Caco-2 (cell line): ENCODE data around the gene FGD5. TPM values are rescaled to one million over a fixed set of nuclear protein-coding genes. Genes with fewer than 3 reads are reported as not detected.

Experiments used
- BruUV-seq: library from RNA; stranded (reverse); fragments of 400-500 nt; replicated peaks from 2 replicates; lab custom pipeline; 2021; lab: Mats Ljungman, UMichigan
- CTCF ChIA-PET: fragments of 300-600 bp; sonication (Branson Sonifier 250); formaldehyde crosslinking; loops from one replicate; lab custom pipeline; 2022; ENCODE audit warnings: antibody characterized with exemption; lab: Charles Lee
- POLR2A ChIA-PET: fragments of 300-600 bp; sonication (Branson Sonifier 250); formaldehyde crosslinking; loops from one replicate; lab custom pipeline; 2022; ENCODE audit warnings: antibody characterized with exemption; lab: Charles Lee
- DNase-seq, 2 experiments: peaks; one replicate each; pipeline versions ENCODE4 v3.0.0 to v3.0.0-alpha.2; 2020 to 2022
- H3K27me3 ChIP-seq: replicated peaks from 2 replicates; pipeline ENCODE4 v1.6.0; 2011; ENCODE audit warnings: low read length; ENCODE audit not compliant: control insufficient read depth, insufficient read depth
- H3K36me3 ChIP-seq: 2 replicates; pipeline ENCODE4 v1.5.1; 2011; ENCODE audit warnings: low read length; ENCODE audit not compliant: control insufficient read depth, insufficient read depth
- H3K4me1 ChIP-seq: fragments of 250-450 bp; sonication (Bioruptor Pico); 2 replicates; pipeline ENCODE4 v1.5.1; 2020; ENCODE audit warnings: mild to moderate bottlenecking
- H3K4me3 ChIP-seq: 2 replicates; pipeline ENCODE4 v1.5.1; 2011; ENCODE audit warnings: low read depth, mild to moderate bottlenecking, control low read depth, low read length
- H3K9me3 ChIP-seq: fragments of 250-450 bp; sonication (Bioruptor Pico); 2 replicates; pipeline ENCODE4 v1.5.1; 2020; ENCODE audit warnings: mild to moderate bottlenecking, moderate library complexity
- H3K27ac Mint-ChIP-seq: one replicate; pipeline ENCODE4 v1.8.0; 2022; ENCODE audit warnings: mixed read lengths; ENCODE audit not compliant: unreplicated experiment
- H3K27me3 Mint-ChIP-seq: one replicate; pipeline ENCODE4 v1.8.0; 2022; ENCODE audit warnings: mixed read lengths; ENCODE audit not compliant: insufficient read depth, unreplicated experiment
- H3K36me3 Mint-ChIP-seq: one replicate; pipeline ENCODE4 v1.8.0; 2022; ENCODE audit warnings: mild to moderate bottlenecking, mixed read lengths; ENCODE audit not compliant: insufficient read depth, unreplicated experiment
- H3K4me1 Mint-ChIP-seq: one replicate; pipeline ENCODE4 v1.8.0; 2022; ENCODE audit warnings: low read depth, mixed read lengths; ENCODE audit not compliant: unreplicated experiment
- H3K4me3 Mint-ChIP-seq: one replicate; pipeline ENCODE4 v1.8.0; 2022; ENCODE audit warnings: mild to moderate bottlenecking, moderate library complexity, mixed read lengths; ENCODE audit not compliant: unreplicated experiment
- H3K9me3 Mint-ChIP-seq: one replicate; pipeline ENCODE4 v1.8.0; 2022; ENCODE audit warnings: mixed read lengths; ENCODE audit not compliant: unreplicated experiment
- CTCF ChIP-seq, 2 experiments: fragments of 200-600 bp in 1 of 2; IDR thresholded peaks; 1 replicate in 1 of 2; 2 replicates in 1 of 2; pipeline versions ENCODE4 v1.5.1 to v1.8.0; 2011 to 2022; ENCODE audit warnings: antibody characterized with exemption in 1 of 2, control low read depth in 1 of 2, inconsistent platforms in 1 of 2, low read depth in 1 of 2, low read length in 1 of 2, mild to moderate bottlenecking in 1 of 2, moderate library complexity in 1 of 2; ENCODE audit not compliant: insufficient read depth in 1 of 2, severe bottlenecking in 1 of 2, unreplicated experiment in 1 of 2
- intact Hi-C: fragments of 100-400 bp; cut with micrococcal nuclease; formaldehyde crosslinking; loops from one replicate; pipeline ENCODE4 v1.10.0; 2022; ENCODE audit not compliant: unreplicated experiment
- total RNA-seq: library from RNA; stranded (reverse); gene quantifications from 2 replicates; pipeline ENCODE4 v1.2.3, GENCODE V29; 2022

FGD5 gene
- total RNA-seq, 1 experiment from 2014 or later, result 0.25 TPM

- intact Hi-C loops, result no loop called here
- BruUV-seq, result no TSS peak
- Mint-ChIP-seq H3K4me3 (no peak overlapping the region), H3K36me3 (no peaks in the 10 kb centered on the region), H3K4me1 (peaks cover 8% of the 10 kb centered on the region), H3K27me3 (peaks cover 2% of the 10 kb centered on the region), H3K27ac (no peak overlapping the region), H3K9me3 (no peaks in the 10 kb centered on the region)
- TF ChIP-seq CTCF (IDR thresholded peaks at IDR 0.05; ENCODE audit: insufficient read depth in 1 of 2, low read depth in 1 of 2, low read length in 1 of 2, severe bottlenecking in 1 of 2, unreplicated experiment in 1 of 2), result no peak
- ChIA-PET POLR2A (no interaction called here), CTCF (no interaction called here)
- no peaks in the 10 kb centered on the region for H3K27me3 ChIP-seq
- no peaks in the 10 kb centered on the region for H3K36me3 ChIP-seq
- no peaks in the 10 kb centered on the region for H3K9me3 ChIP-seq
- H3K4me1 ChIP-seq, result peaks cover 14% of the 10 kb centered on the region; the same call in 1 of the 2 replicates
- DNase-seq, result no peak
- no peak overlapping the region for H3K4me3 ChIP-seq
These were observed 33.3 kb upstream of the FGD5 start for GRCh38 chr3:14785207-14786155.

GRCh38 chr3:14786369-14786768 is 32.4 kb upstream of the FGD5 start:
- intact Hi-C loops, result no loop called here
- POLR2A ChIA-PET, result no interaction called here
- H3K9me3 ChIP-seq, result no peaks in the 10 kb centered on the region
- Mint-ChIP-seq H3K4me3 (no peak overlapping the region), H3K9me3 (no peaks in the 10 kb centered on the region), H3K27ac (no peak overlapping the region), H3K36me3 (no peaks in the 10 kb centered on the region), H3K27me3 (peaks cover 2% of the 10 kb centered on the region), H3K4me1 (peaks cover 8% of the 10 kb centered on the region)
- no peak for DNase-seq
- no peaks in the 10 kb centered on the region for H3K36me3 ChIP-seq
- TF ChIP-seq CTCF (IDR thresholded peaks at IDR 0.05; ENCODE audit: insufficient read depth in 1 of 2, low read depth in 1 of 2, low read length in 1 of 2, severe bottlenecking in 1 of 2, unreplicated experiment in 1 of 2), result no peak
- H3K4me3 ChIP-seq, result no peak overlapping the region
- CTCF ChIA-PET, result no interaction called here
- BruUV-seq, result no TSS peak
- H3K27me3 ChIP-seq, result no peaks in the 10 kb centered on the region
- H3K4me1 ChIP-seq, result peaks cover 16% of the 10 kb centered on the region; the same call in 1 of the 2 replicates

- H3K9me3 Mint-ChIP-seq, result no peaks in the 10 kb centered on the region
- H3K4me3 Mint-ChIP-seq, result no peak overlapping the region
- H3K4me1 Mint-ChIP-seq, result peaks cover 8% of the 10 kb centered on the region
- intact Hi-C loops, result no loop called here
- no peak overlapping the region for H3K4me3 ChIP-seq
- peaks cover 17% of the 10 kb centered on the region; the same call in 1 of the 2 replicates for H3K4me1 ChIP-seq
- peaks cover 2% of the 10 kb centered on the region for H3K27me3 Mint-ChIP-seq
- H3K9me3 ChIP-seq, result no peaks in the 10 kb centered on the region
- no peaks in the 10 kb centered on the region for H3K36me3 Mint-ChIP-seq
- no peak for TF ChIP-seq CTCF (IDR thresholded peaks at IDR 0.05; ENCODE audit: insufficient read depth in 1 of 2, low read depth in 1 of 2, low read length in 1 of 2, severe bottlenecking in 1 of 2, unreplicated experiment in 1 of 2)
- peak; percentile 39 to 62 for DNase-seq
- H3K27ac Mint-ChIP-seq, result no peak overlapping the region
- ChIA-PET CTCF (interaction anchor here (0.9 kb wide), 1 partner anchor 134 kb away, joined by 5 read pairs; no protein-coding TSS in a partner anchor), POLR2A (interaction anchor here (0.7 kb wide), 1 partner anchor 156 kb away, joined by 3 read pairs; no protein-coding TSS in a partner anchor)
- BruUV-seq, result no TSS peak
- no peaks in the 10 kb centered on the region for H3K27me3 ChIP-seq
- no peaks in the 10 kb centered on the region for H3K36me3 ChIP-seq
These were observed 31.1 kb upstream of the FGD5 start for GRCh38 chr3:14787630-14788029.
